ENCODE measurements around the gene ZNF101. TPM values are rescaled to one million over a fixed set of nuclear protein-coding genes. Genes with fewer than 3 reads are reported as not detected.

The ZNF101 gene
- total RNA-seq, 1 experiment from 2014 or later = 15.6 TPM

DNA sequence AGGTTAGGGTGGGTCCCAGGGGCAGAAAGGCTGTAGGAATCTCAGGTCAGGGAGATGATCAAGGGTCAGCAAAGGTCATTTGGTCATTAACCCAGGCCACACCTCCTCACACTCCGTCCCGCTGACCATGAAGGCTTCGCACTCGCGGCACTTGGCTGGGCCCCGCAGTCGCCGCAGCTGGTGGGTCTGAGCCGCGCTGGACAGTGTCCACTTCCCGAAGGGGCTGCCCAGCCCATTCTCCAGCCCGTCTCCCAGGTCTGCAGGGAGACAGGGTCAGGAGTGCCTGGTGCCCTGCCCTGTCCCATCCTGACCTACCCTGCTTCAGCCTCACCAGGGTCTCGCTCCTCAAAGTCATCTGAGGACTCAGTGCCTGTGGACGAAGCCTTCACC, 33.3 kb upstream of the ZNF101 start:
- no TSS peak for BruUV-seq (replicated peaks)
- TF ChIP-seq TCF7L2 (IDR thresholded peaks at IDR 0.05; ENCODE audit: low read depth, low read length) = no peak
- no peak for TF ChIP-seq POLR2AphosphoS5 (IDR thresholded peaks at IDR 0.05; ENCODE audit: low read depth, low read length)
- TF ChIP-seq, protein P1, sequence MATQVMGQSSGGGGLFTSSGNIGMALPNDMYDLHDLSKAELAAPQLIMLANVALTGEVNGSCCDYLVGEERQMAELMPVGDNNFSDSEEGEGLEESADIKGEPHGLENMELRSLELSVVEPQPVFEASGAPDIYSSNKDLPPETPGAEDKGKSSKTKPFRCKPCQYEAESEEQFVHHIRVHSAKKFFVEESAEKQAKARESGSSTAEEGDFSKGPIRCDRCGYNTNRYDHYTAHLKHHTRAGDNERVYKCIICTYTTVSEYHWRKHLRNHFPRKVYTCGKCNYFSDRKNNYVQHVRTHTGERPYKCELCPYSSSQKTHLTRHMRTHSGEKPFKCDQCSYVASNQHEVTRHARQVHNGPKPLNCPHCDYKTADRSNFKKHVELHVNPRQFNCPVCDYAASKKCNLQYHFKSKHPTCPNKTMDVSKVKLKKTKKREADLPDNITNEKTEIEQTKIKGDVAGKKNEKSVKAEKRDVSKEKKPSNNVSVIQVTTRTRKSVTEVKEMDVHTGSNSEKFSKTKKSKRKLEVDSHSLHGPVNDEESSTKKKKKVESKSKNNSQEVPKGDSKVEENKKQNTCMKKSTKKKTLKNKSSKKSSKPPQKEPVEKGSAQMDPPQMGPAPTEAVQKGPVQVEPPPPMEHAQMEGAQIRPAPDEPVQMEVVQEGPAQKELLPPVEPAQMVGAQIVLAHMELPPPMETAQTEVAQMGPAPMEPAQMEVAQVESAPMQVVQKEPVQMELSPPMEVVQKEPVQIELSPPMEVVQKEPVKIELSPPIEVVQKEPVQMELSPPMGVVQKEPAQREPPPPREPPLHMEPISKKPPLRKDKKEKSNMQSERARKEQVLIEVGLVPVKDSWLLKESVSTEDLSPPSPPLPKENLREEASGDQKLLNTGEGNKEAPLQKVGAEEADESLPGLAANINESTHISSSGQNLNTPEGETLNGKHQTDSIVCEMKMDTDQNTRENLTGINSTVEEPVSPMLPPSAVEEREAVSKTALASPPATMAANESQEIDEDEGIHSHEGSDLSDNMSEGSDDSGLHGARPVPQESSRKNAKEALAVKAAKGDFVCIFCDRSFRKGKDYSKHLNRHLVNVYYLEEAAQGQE (IDR thresholded peaks at IDR 0.05; ENCODE audit: insufficient read depth in 1 of 2, low read depth in 2 of 2, low read length in 1 of 2) = no peak
- TF ChIP-seq, protein P2, sequence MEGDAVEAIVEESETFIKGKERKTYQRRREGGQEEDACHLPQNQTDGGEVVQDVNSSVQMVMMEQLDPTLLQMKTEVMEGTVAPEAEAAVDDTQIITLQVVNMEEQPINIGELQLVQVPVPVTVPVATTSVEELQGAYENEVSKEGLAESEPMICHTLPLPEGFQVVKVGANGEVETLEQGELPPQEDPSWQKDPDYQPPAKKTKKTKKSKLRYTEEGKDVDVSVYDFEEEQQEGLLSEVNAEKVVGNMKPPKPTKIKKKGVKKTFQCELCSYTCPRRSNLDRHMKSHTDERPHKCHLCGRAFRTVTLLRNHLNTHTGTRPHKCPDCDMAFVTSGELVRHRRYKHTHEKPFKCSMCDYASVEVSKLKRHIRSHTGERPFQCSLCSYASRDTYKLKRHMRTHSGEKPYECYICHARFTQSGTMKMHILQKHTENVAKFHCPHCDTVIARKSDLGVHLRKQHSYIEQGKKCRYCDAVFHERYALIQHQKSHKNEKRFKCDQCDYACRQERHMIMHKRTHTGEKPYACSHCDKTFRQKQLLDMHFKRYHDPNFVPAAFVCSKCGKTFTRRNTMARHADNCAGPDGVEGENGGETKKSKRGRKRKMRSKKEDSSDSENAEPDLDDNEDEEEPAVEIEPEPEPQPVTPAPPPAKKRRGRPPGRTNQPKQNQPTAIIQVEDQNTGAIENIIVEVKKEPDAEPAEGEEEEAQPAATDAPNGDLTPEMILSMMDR (IDR thresholded peaks at IDR 0.05) = no peak
- no peak for TF ChIP-seq SIN3A (IDR thresholded peaks at IDR 0.05; ENCODE audit: borderline replicate concordance, insufficient read depth, low read depth, low read length)
- Histone ChIP-seq H3K9me3 (ENCODE audit: control insufficient read depth, insufficient read depth, low read depth, low read length) (no peaks in the 10 kb centered on the region), H3K4me1 (ENCODE audit: control insufficient read depth, insufficient read depth, low read length) (no peaks in the 10 kb centered on the region), H3K27ac (ENCODE audit: low read length) (no peak overlapping the region), H3K36me3 (ENCODE audit: control insufficient read depth, insufficient read depth, low read length) (no peaks in the 10 kb centered on the region), H3K4me3 (ENCODE audit: low read depth in 2 of 2, low read length in 2 of 2) (no peak overlapping the region), H3K27me3 (ENCODE audit: control insufficient read depth, insufficient read depth, low read length) (no peaks in the 10 kb centered on the region)
- no peak for ATAC-seq
- CTCF ChIA-PET = no interaction called here
- in situ Hi-C loops (cut with HindIII; ENCODE audit: low pct_unique_long_range_greater_than_20kb, low sequenced_read_pairs) = no loop called here
- no peak for DNase-seq (ENCODE audit: low read depth, low spot score)
- POLR2A ChIA-PET = interaction anchor here (0.5 kb wide), 1 partner anchor 104 kb away, joined by 17 read pairs; no protein-coding TSS in a partner anchor
- intact Hi-C loops (cut with micrococcal nuclease; ENCODE audit: unreplicated experiment) = no loop called here

DNA sequence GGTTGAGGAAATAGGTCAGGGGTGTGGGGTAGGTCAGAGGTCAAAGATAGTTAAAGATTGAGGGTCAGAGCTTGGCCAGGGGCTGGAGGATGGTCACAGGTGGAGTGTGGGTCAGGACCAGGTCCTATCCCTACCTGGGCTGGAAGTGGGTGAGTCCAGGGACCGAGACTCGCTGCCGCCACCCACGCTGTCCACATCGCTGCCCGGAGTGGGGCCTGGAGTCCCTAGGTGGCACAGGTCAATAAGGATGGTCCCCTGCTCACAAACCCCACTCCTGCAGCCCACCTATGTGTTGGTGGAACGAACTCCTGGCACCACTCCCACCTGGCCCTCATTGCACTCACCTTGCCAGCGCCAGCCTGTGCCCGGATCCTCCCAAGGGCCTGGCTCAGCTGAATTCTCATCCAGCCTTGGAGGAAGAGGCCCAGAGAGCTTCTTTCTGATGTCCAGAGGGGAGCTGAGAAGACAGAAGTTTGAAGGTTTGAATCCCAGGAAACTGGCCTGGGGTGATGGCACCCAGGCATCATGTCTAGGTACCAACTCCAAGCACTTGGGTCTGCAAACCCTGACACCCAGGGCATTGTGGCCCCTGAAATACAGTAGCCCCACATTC, 32.0 kb upstream of the ZNF101 start:
- H3K9me3 ChIP-seq (ENCODE audit: control insufficient read depth, insufficient read depth, low read depth, low read length) = no peaks in the 10 kb centered on the region
- no peaks in the 10 kb centered on the region for H3K36me3 ChIP-seq (ENCODE audit: control insufficient read depth, insufficient read depth, low read length)
- no peak for TF ChIP-seq SIN3A (IDR thresholded peaks at IDR 0.05; ENCODE audit: borderline replicate concordance, insufficient read depth, low read depth, low read length)
- TF ChIP-seq, protein P1 (IDR thresholded peaks at IDR 0.05; ENCODE audit: insufficient read depth in 1 of 2, low read depth in 2 of 2, low read length in 1 of 2) = no peak
- TF ChIP-seq, protein P2 (IDR thresholded peaks at IDR 0.05) = no peak
- TF ChIP-seq POLR2AphosphoS5 (IDR thresholded peaks at IDR 0.05; ENCODE audit: low read depth, low read length) = no peak
- no peak for TF ChIP-seq TCF7L2 (IDR thresholded peaks at IDR 0.05; ENCODE audit: low read depth, low read length)
- no peaks in the 10 kb centered on the region for H3K27me3 ChIP-seq (ENCODE audit: control insufficient read depth, insufficient read depth, low read length)
- POLR2A ChIA-PET = no interaction called here
- intact Hi-C loops (cut with micrococcal nuclease; ENCODE audit: unreplicated experiment) (no loop called here), in situ Hi-C loops (cut with HindIII; ENCODE audit: low pct_unique_long_range_greater_than_20kb, low sequenced_read_pairs) (no loop called here)
- no peaks in the 10 kb centered on the region for H3K4me1 ChIP-seq (ENCODE audit: control insufficient read depth, insufficient read depth, low read length)
- H3K4me3 ChIP-seq (ENCODE audit: low read depth in 2 of 2, low read length in 2 of 2) = no peak overlapping the region
- CTCF ChIA-PET = no interaction called here
- BruUV-seq (replicated peaks) = no TSS peak
- DNase-seq (ENCODE audit: low read depth, low spot score) (no peak), ATAC-seq (no peak)
- no peak overlapping the region for H3K27ac ChIP-seq (ENCODE audit: low read length)
